Stimulated activated naive CD8-positive, alpha-beta T cell treated with anti-CD3 and anti-CD28 coated beads, Interleukin-15, Interleukin-2, amounts not matched to agents 100 U/mL and 50 U/mL, for 24 hours (primary cell): Measurements from ENCODE around the gene PRIMA1.

ENCODE experiments used
- ATAC-seq: fragments of 150-1000 bp; cut with Tn5 transposase; one replicate; pipeline ENCODE4 v1.10.0; 2021
- DNase-seq: peaks from one replicate; pipeline ENCODE4 v3.0.0; 2021

Gene PRIMA1

GRCh38 chr14:93712079-93712837 is 76.0 kb downstream of the PRIMA1 start:
- no peak for DNase-seq

GRCh38 chr14:93709249-93709648 is 79.0 kb downstream of the PRIMA1 start:
- DNase-seq (no peak), ATAC-seq (no peak)

More at GRCh38 chr14:93712079-93712837, 76.0 kb downstream of the PRIMA1 start:
- no peak for ATAC-seq

DNA sequence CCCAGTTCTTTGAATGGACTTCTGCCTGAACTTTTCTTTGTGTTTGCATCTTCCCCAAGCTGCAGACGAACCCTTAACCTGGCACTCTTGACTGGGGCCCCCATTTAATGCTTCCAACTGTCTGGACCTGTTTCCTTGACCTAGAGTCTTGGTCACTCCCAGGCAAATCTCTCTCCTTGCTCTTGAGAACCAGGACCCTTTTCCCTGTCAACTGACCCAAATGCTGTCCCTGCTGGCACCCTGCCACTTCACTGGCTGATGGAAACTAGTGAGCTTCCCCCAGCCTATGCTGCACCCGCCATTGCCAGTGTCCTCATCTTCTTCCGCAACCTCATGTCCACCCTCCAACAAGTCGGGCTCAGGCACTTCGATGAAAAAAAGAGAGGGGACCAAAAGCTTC is 79.5 kb downstream of the PRIMA1 start:
- ATAC-seq = no peak
- DNase-seq = no peak

DNA sequence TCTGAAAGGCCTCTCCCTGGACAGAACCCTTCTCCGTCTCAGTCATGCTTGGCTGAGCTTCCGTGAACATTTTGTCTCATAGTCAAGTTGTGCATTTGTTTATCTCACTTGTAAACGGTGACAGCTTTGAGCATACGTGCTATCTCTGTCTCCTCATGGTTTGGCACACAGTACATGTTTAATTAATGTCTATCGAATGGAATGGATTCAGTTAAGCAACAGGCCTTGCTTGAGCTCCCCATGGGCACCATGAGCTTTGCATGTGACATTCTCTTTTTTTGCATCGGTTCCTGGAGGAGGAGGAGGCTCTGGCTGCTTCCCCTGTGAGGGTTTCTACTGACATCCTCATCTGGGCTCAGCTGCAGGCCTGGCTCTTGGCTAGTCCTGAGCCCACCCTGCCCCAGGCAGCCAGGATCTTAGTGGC is 80.0 kb downstream of the PRIMA1 start:
- ATAC-seq (no peak), DNase-seq (no peak)

DNA sequence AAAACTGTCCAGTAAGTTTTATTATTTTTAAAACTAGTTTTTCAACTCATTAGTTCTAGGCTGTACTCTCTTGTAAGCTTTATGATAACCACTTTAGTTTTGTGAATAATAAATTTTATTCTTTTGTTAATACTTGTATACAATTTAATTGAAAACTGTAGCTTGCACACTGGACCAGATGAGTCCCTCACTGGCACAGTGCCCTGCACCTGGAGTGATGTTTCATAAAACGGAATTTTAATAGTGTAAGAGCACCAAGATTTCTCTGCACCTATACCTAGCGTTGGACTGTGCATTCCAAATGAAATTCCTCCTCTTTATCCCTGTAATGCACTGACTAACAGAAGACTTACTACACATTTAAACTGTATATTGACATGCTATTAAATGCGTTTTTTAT is 80.8 kb downstream of the PRIMA1 start:
- ATAC-seq = no peak
- no peak for DNase-seq

GRCh38 chr14:93706360-93706955 is 81.8 kb downstream of the PRIMA1 start:
- no peak for DNase-seq
- no peak for ATAC-seq

DNA sequence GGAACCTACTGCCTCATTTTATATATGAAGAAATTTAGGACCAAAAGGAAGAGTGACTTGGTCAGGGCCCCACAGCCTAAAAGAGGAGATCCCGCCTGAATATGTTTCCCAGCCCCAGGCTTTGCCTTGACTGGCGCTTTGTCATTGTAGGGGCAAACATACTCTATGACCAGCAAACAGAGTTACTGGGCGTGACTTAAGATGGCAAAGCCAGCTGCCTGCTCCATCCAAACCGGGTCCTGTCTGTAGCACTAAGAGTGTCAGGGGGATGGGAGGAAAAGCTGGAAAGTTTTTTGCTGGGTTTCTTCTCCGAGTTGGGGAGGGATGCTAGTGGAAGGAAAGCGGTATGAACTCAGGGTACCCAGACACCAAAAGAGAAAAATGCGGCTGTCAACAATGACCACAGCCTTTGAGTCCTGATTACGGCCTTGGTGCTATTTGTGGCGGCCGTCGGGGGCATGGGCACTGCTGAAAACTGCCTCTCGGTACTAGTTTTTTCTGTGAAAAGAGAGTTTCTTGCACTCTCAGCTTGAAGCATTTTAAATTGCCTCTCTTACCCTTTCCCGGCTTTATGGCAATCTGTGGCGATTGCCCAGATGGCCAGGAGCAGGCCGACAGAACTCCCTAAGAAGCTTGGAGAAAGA is 82.7 kb downstream of the PRIMA1 start:
- DNase-seq (no peak), ATAC-seq (no peak)

GRCh38 chr14:93703941-93704340 is 84.3 kb downstream of the PRIMA1 start:
- DNase-seq (no peak), ATAC-seq (no peak)

DNA sequence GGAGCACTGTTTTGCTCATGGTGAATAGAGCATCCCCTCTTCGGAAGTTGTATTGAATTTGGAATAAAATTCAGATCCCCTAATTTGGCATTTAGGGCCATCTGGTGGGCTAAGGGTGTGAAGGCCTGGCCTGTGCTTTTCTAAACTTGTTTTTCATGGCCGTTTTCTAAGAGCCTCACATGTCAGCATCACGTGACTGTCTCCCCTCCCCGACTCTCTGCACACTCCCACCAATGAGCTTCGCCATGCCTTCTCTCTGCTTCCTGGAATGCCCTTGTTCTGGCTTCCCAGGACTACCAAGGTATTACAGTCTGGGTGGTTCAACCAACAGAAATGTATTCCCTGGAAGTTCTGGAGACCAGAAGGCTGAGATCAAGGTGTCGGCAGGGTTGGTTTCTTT is 85.3 kb downstream of the PRIMA1 start:
- DNase-seq (no peak), ATAC-seq (no peak)

DNA sequence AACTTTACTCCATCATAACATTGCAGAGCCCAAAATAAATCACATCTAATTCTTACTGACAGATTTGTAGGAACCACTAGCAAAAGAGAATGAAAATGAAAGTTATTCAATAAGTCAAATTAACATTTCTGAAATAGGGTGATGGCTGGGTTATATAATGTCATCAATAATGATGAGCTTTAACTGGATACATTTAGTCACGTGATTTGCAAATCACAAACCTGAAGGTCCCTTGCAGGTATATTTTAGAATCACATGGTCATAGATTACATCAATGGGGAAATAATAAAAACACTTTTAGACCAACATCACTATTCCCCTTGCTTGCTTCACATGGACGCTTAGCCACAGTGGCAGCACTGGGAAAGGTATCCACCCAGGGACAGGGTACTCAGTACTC is 86.7 kb downstream of the PRIMA1 start:
- DNase-seq = no peak
- no peak for ATAC-seq

GRCh38 chr14:93700928-93701327 is 87.4 kb downstream of the PRIMA1 start:
- DNase-seq = no peak
- ATAC-seq = no peak

DNA sequence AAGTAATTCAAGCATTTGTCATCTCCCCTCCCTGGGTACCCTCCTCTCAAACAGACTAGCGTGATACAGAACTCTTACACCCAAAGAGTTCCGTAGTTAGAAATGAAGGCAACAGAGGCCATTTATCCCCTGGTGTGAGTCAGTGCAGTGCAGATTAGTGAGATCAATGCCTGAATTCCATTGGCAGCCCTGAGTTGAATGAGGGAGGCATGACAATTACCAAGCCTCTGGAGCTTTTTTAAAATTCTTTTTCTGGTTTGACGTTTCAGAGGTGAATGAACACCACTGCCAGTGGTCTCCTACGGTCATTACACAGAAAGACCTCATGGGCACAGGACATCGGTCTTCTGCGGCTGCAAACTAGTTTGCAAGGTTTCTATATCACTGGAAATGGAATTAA is 94.4 kb downstream of the PRIMA1 start:
- no peak for DNase-seq
- no peak for ATAC-seq

DNA sequence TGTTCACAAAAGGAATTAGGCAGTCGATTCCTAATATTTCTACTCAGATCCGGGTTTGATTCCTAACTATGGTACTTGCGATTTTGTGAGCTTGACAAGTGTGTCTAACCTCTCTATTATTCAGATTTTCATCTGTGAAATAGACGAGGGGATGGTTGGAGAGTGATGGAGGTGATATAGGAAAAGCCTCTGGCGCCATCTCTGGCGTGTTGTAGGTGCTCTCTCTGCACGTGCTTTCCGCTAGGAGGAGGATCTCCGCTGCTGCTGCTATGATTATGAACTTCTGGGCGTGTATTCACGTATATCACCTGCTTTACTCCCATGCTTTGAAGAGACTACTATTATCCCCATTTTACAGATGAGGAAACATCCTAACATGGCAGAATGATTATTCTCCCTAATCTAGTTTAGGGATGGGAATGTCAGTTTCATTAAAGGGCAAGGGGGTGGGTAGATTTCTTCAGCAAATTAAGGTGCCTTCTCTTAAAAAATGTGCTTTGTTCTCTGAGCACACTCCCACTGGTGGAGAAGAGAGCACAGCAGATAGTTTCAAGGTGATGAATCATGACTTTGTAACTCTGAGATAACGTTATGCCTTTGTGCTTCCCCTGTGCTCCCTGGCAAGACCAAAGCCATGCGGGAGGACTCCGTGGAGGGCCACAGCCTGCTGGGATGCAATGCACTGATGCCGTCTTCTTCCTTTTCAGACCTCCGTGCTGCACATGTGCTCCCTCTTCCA is 97.1 kb downstream of the PRIMA1 start:
- DNase-seq (no peak), ATAC-seq (no peak)

DNA sequence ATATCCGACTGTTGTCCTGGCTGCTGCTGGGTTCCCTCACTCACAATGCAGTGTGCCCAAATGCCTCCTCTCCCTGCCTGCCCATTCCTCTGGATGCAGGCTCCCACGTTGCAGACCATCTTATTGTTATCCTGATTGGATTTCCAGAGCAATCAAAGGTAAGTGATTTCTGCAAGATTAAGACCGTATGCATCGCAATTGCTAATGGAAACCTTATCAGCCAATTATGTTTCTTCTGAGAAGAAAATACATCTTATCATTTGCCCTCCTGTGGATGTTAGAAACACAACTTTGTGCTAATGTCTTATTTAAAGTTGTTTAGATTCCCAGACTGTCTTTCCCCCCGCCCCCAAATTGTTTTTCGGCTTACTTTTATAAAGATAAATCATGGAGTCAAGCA is 98.1 kb downstream of the PRIMA1 start:
- DNase-seq = no peak
- ATAC-seq = no peak

DNA sequence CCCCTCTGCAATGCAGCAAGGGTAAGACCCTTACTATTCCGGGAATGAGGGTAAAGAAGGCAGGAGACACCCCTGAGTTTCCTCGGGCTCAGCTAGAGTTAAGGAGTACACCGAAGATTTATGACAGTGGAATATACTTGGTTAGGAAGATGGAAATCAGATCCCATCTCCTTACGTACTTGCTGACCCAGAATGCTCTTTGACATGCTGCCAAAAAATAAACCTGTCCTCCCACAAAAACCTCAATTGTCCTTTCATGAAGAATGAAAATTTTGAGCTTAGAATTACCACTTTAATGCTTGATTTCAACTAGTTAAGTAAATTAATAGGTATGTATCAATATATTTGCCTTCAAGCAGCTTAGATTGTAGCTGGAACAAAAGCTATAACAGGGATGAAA is 99.5 kb downstream of the PRIMA1 start:
- DNase-seq = no peak
- ATAC-seq = no peak

DNA sequence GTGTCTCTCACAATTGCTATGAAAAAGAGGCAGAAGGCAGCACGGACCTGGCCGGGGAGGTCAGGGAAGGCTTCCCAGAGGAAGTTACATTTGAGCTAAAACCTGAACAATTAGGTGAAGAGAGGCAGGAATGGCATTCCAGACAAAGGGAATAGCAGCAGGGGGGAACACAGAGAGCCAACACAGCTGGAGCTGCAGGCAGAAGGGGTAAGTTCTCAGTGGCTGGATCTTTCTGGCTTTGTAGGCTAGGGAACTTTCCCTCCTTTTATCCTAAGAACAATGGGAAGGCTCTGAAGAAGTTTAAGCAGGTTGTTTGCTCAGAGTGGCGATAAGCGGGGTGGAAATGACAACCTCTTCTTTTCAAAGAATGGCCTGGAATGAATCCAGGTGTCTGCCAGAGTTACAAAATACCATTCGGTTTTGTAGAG is 100.0 kb downstream of the PRIMA1 start:
- ATAC-seq (no peak), DNase-seq (no peak)

- ATAC-seq (no peak), DNase-seq (no peak)
Observed at GRCh38 chr14:93686268-93686667, 102.0 kb downstream of the PRIMA1 start.

DNA sequence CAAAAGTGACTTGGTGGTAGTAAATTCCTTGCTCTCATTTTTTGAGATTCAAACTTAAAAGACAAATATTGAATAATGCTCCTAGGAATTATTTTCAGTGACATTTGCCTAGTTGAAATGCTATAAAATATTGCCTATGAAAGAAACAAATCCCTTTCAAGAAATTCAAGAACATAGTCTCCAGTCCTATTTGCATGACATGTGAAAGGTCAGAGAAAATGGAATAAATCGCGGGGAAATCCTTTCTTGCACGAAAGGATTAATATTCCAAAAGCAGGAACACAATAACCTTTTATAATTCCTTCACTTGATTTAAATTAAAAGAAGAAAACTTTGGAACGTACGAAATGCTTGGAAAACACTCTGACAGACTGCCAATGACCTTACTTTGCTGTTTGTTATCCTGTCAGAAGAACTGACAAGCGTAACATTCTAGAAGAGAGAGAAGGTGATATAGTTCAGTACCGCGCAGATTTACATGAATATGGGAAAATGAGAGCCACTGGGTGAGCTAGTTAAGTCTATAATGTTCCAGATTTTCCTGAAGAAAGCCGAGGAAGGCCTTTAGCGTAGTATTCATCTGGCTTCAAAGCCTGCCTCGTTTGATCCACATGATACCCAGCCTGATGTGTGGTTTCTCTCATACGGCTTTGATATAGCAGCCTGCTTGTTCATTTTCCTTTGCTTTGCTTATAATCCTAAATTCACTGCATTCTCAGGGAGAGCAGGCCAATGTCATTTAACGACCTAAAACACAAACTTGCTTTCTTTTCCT is 103.0 kb downstream of the PRIMA1 start:
- DNase-seq (no peak), ATAC-seq (no peak)

DNA sequence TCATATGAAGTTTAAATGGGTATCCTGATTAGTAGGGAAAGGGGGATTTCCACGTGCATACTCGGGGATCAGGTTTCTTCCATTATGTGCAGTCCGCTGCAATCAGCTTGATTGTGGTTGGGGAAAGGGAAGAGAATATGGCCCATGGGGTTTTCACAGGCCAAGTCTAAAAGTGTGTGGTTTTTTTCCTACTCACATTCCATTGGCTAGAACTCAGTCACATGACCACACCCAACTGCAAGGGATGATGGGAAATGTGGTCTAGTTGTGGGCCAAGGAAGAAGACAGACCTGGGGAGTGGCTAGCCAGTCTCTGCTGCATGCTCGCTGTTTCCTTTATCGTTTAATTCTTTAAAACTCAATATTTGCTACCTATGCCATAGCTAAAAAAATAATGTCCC is 105.1 kb downstream of the PRIMA1 start:
- DNase-seq (no peak), ATAC-seq (no peak)

DNA sequence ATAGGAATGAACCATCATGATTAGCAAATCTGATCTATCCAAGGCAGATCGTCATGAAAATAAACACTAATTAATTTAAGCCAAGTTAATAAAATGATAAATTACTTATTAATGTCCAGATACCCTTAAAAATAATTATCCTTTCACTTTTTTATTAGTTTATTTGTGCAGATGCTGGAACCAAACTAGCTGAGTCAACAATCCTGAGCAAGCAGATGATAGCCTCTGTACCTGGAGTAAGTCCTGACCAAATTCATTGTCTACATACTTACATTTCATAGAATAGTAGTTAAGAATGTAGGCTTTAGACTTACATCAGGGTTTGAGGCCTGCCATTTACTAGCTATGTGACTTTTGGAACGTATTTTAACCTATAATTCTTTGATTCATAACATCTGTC is 105.8 kb downstream of the PRIMA1 start:
- ATAC-seq = no peak

DNA sequence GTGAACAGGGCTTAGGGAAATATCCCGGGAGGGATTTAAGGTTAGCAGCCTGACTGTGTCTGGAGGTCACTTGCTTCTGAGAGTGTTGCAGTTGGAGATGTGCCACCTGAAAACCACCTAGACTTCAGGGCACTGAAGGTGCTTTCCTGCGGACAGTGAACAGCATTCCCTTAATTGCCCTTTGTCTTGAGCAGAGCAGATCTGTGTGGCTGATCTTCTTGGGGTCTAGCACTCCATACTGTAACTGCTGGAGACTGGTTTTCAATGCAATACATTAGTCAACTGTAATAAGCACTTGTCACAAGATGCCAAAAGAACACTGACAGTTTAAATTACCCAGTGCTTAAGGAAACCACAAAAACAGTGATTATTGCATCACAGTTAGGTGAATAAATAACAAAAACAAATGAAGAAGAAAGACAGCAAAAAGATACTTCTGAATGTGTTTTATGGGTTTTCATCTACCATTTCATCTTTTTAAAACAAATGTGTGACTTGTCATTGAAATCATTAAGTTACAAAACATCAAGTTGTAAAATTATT is 111.8 kb downstream of the PRIMA1 start:
- no peak for ATAC-seq
- DNase-seq = no peak

More for the DNA sequence above, 105.8 kb downstream of the PRIMA1 start:
- no peak for DNase-seq

DNA sequence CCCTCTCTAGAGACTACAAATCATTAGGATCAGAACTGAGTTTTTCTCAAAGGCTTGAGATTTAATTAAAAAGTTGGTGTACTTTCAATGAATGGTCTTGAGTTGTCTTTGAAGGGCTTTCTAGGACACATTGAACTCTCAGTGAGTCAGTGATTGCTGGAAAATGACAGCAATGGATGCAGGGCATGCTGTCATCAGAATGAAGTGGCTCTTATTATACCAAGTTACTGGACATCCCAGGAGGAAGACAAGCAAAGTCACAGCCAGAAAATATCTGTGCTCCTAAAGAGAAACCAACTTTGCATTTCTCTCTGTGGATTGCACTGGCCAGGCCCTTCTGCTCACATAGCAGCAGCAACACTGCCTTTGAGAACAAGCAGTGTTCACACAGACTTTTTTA is 112.6 kb downstream of the PRIMA1 start:
- no peak for DNase-seq
- no peak for ATAC-seq
